ENCODE results near the gene ZFYVE28. TPM values are rescaled to one million over a fixed set of nuclear protein-coding genes. Genes with fewer than 3 reads are reported as not detected.

Gene ZFYVE28
- polyA plus RNA-seq, 3 donors, result 4.4 to 6.9 (median 5.1) TPM

DNA sequence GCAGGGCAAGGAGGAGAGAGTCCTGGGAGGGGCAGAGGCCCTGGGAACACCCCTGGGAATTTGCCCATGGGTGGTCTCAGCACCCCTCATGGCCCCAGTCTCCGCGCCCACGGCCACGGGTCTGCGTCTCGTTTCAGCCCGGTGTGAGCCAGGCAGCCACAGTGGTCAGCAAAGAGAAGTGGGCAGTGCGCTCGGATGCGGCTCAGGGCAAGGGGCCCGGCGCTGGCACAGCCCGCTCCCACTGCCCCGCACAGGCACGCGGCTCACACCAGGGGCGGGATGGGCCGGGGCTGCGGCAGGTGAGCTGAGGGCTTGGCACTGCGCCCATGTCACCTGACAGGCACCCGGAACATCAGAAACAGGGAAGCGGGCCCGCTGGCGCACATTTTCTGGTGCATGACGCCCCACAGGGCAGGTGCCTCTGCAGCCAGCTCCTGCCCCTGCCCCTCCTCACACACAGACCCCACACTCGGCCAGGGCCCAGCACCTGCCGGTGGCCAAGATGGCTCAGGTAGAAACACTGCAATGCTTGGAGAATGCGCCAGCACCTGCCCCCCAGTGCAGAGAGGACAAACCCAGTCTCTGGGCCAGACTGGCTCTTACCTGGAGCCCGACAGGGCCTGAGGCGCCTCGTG is 114.6 kb downstream of the ZFYVE28 start:
- 88 to 91% (median 89%) methylated on average over 29 to 31 of the region's 31 CpGs for WGBS, 3 donors
- H3K27ac ChIP-seq (ENCODE audit: low read depth, low read length), result no peak overlapping the region

DNA sequence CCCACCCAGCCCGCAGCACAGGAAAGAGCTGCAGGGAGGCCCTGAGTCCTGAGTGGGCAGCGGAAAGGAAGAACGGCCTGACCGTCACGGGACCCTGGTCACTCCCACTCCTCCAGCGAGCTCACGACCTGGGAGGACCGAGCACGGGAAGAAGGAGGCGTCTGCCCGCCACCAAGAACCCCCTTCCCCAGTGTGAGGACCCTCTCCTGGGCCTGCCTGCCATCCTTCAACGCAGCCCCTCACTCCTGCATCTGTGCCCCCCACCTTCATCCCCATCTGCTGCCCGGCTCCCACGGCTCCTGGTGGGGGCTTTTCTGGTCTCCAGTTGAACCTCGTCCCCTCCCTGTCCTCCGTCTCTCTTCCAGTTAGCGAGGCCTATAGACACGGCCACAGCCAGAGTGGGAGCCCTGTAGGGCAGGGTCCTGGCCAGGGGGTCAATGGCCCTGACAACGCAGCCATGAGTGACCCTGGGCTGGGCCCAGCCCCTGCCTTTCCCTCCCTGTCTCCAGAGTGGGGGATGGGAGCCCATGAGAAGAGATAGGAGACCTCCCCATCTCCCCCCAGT is 115.2 kb downstream of the ZFYVE28 start:
- WGBS, 3 donors, result 94 to 98% (median 95%) methylated on average over 13 to 19 of the region's 19 CpGs
- H3K27ac ChIP-seq (ENCODE audit: low read depth, low read length), result no peak overlapping the region

GRCh38 chr4:2302387-2303119 is 115.9 kb downstream of the ZFYVE28 start:
- no peak overlapping the region for H3K27ac ChIP-seq (ENCODE audit: low read depth, low read length)
- 93 to 96% (median 95%) methylated on average over 28 of the region's 28 CpGs for WGBS, 3 donors

- 62 to 86% (median 74%) methylated on average over 19 of the region's 19 CpGs for WGBS, 3 donors
- no peak overlapping the region for H3K27ac ChIP-seq (ENCODE audit: low read depth, low read length)
Observed at GRCh38 chr4:2301806-2302205, 116.6 kb downstream of the ZFYVE28 start.

DNA sequence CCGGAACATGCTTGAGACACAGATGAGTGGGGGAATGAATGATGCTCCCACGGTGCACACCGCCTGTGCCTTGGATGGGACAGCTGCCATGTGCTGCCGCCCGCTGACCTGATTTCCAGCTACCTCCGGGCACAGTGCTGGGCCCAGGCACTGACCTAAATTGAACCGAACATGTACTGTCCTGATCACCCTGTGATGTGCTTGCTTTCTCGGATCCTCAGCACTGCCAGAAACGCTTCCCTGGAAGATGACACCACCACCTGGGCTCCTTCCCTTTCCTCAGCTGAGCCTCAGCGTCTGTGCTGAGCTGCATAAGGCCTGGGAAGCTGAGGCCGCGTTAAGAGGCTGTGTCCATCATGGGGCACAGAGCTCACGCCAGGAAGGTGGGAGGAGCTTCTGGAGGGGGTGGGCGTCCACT is 117.2 kb downstream of the ZFYVE28 start:
- no peak overlapping the region for H3K27ac ChIP-seq (ENCODE audit: low read depth, low read length)
- WGBS, 3 donors, result 87 to 89% (median 88%) methylated on average over 14 of the region's 14 CpGs

GRCh38 chr4:2300431-2301224 is 117.8 kb downstream of the ZFYVE28 start:
- H3K27ac ChIP-seq (ENCODE audit: low read depth, low read length), result no peak overlapping the region
- 90 to 92% (median 90%) methylated on average over 37 of the region's 37 CpGs for WGBS, 3 donors

DNA sequence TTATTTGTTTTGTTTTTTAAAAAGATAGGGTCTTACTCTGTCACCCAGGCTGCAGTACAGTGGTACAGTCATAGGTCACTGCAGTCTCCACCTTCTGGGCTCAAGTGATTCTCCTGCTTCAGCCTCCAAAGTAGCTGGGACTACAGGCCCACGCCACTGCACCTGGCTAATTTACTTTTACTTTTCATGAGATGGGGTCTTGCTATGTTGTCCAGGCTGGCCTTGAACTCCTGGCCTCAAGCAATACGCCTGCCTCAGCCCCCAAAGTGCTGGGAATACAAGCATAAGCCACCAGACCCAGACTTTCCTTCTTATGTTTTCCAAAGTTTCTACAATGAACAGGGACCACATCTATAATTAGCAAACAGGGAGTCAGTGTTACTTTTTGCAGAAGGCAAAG is 118.7 kb downstream of the ZFYVE28 start:
- whole genome bisulfite sequencing, 3 donors, result 88 to 93% (median 89%) methylated on average over 2 of the region's 2 CpGs
- no peak overlapping the region for H3K27ac ChIP-seq (ENCODE audit: low read depth, low read length)

DNA sequence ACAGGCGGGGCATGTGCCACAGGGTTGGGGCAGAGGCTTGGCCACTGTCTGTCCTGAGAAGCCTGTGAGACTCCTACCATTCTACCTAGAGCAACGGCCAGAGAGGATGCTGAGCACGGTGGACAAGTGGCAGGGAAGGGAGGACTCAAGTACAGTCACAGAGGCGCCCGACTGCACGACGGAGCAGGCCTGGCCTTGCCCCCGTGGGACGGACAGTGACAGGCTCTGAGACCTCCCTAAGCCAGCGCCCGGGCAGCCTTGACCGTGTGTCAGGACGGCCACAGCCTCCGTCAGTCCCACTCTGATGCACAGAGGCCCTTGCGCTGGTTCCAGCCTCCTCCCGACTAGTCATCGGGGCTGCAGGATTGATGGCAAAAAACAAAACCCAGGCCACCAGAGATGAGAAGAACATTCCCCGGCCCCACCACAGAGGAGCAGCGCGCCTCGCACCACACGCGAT is 119.9 kb downstream of the ZFYVE28 start:
- 80 to 86% (median 84%) methylated on average over 23 of the region's 23 CpGs for WGBS, 3 donors
- no peak overlapping the region for H3K27ac ChIP-seq (ENCODE audit: low read depth, low read length)

DNA sequence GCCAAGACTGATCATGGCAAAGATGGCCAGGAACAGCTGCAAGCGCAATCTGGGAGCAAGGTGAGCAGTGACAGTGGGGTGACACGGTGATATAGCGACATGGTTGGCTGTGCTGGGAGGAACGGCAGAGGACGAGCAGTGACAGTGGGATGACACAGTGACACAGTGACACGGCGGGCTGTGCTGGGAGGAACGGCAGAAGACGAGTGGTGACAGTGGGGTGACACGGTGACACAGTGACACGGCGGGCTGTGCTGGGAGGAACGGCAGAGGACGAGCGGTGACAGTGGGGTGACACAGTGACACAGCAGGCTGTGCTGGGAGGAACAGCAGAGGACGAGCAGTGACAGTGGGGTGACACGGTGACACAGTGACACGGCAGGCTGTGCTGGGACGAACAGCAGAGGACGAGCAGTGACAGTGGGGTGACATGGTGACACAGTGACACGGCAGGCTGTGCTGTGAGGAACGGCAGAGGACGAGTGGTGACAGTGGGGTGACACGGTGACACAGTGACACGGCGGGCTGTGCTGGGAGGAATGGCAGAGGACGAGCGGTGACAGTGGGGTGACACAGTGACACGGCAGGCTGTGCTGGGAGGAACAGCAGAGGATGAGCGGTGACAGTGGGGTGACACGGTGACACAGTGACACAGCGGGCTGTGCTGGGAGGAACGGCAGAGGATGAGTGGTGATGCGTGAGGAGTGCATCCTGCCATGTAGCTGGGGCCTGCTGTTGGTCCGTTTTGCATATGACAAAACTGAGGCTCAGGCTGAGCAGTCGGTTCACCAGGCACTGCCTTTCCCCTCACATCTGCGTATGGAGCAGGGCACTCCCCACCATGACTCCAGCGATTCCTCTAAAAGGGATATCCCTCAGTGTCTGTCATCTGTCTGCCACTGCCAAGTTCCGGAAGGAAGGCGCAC is 120.6 kb downstream of the ZFYVE28 start:
- 89 to 92% (median 92%) methylated on average over 40 of the region's 40 CpGs for WGBS, 3 donors
- H3K27ac ChIP-seq (ENCODE audit: low read depth, low read length), result no peak overlapping the region

DNA sequence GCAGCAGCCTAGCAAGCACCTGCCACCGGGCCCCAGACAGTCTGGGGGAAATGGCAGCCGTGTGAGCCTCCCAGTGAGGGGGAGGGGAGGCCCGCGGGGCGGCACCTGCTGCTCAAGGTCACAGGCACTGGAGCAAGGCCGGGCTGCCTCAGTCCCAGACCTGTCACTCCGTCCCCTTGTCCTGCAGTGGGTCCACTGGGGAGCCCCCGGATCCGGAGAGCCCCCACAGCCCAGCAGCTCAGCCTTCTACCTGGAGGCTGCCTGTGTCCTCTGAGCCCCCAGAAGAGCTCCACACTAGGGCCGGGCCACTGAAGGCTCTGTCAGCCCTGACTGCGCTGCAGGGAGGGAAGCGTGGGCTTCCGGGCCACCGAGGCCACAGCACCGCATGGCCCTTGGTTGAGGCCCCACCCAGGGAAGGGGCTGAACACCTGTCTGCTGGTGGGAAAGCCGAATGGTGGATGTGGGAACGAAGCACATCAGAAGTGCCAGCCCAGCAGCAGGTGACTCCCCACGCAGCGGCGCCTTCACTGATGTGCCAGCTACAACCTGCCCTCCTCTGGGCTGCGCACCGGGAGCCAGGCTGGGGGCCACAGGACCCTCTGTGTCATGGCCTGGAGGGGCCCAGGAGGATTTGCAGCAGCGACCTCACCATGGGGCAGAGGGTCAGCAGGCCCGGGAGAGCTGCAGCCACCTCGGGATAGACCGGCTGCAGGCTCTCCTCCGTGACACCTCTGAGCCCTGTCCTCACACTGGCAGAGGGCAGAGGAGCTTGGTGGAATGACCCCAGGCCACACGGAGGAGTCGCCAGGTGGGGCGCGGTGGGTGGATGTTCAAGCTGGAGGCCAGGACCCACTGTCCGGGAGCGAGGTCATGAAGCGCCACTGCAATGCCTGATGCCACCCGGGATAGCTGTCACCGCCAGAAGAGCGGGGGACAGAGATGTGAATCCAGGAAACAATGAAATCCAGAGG is 121.5 kb downstream of the ZFYVE28 start:
- 83 to 91% (median 88%) methylated on average over 34 to 37 of the region's 37 CpGs for WGBS, 3 donors
- no peak overlapping the region for H3K27ac ChIP-seq (ENCODE audit: low read depth, low read length)

GRCh38 chr4:2295900-2296442 is 122.5 kb downstream of the ZFYVE28 start:
- 87 to 95% (median 92%) methylated on average over 14 of the region's 14 CpGs for WGBS, 3 donors
- H3K27ac ChIP-seq (ENCODE audit: low read depth, low read length), result no peak overlapping the region

DNA sequence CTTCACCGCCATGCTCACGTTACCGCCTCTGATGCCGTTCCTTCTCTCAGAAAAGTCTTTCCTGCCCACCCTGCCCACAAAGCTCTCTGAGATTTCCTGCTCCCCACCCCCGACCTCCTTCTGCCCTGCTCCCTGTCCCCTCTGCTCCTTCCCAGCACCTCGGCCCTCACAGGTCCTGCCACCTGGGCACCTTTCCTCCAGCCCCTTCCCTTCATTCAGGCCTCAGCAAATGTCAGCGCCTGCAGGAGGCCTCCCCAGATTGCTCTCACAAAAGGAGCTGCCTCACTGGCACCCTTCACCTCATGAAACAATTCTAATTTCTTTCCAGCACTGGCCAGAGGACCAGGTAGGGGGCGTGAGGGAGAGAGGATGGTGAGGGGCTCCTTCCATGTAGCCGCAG is 122.9 kb downstream of the ZFYVE28 start:
- H3K27ac ChIP-seq (ENCODE audit: low read depth, low read length), result no peak overlapping the region
- WGBS, 3 donors, result 75 to 95% (median 76%) methylated on average over 9 of the region's 9 CpGs

- no peak overlapping the region for H3K27ac ChIP-seq (ENCODE audit: low read depth, low read length)
- 56 to 70% (median 67%) methylated on average over 6 of the region's 6 CpGs for WGBS, 3 donors
Observed at GRCh38 chr4:2292646-2293108, 125.8 kb downstream of the ZFYVE28 start.

GRCh38 chr4:2291705-2292645 is 126.5 kb downstream of the ZFYVE28 start:
- 72 to 83% (median 80%) methylated on average over 18 to 20 of the region's 20 CpGs for WGBS, 3 donors
- no peak overlapping the region for H3K27ac ChIP-seq (ENCODE audit: low read depth, low read length)

DNA sequence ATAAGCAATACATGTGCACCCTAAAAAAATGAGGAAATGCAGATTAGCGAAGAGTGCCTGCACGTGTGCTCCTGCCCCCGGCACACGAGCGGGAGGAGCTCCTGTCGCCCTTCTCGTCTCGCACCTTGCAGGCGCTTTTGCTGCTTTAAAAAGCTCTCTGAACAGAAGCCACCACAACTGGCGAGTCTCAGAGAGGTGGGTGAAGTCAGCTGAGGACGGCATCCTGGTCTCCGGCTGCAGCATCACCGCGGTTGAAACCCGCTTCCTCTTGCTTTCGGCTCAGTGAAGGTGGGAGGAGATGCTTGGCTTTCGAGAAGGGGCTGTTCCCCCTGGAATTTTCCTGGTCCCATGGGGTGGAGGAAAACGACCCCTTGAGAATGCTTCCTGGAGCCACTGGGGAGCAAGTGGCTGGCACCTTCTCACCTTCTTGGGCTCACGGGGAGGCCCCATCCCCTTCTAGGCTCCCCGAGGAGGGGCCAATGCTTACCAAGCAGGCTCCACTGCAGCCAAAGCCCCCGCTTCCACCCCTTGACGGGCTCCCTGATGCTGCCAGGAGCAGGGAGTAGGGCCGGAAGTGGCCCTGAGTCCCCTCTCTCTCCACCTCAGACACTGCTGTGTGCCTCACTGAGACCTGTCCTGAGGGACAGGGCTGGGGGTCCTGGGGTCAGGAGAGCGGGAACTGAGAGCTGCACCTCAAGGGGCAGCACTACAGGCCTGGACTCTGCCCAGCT is 127.3 kb downstream of the ZFYVE28 start:
- H3K27ac ChIP-seq (ENCODE audit: low read depth, low read length), result no peak overlapping the region
- 51 to 84% (median 53%) methylated on average over 24 of the region's 24 CpGs for WGBS, 3 donors
